Measurements from ENCODE around the gene FCSK. TPM values are rescaled to one million over a fixed set of nuclear protein-coding genes. Genes with fewer than 3 reads are reported as not detected.
A peak's percentile ranks its signal among the peaks of the same experiment; 100 is the strongest.

Gene FCSK
- total RNA-seq, 2 donors from 2014 or later, result 15.0 to 28.3 TPM

- Histone ChIP-seq H3K4me1 (no peaks in the 10 kb centered on the region), H3K4me3 (no peak overlapping the region), H3K9me3 (no peaks in the 10 kb centered on the region), H3K27ac (no peak overlapping the region), H3K36me3 (replicated peaks in 1 of 2; ENCODE audit: insufficient read depth in 1 of 2, low read depth in 2 of 2) (peaks cover 0 to 7% of the 10 kb centered on the region in 2 donors), H3K27me3 (no peaks in the 10 kb centered on the region)
- 94 to 95% methylated on average over 9 to 14 of the region's 16 CpGs for WGBS, 2 donors
- TF ChIP-seq CTCF (IDR thresholded peaks at IDR 0.05), result no peak
- TF ChIP-seq POLR2A (IDR thresholded peaks at IDR 0.05), result no peak
- ATAC-seq (no peak), DNase-seq (no peak)
- intact Hi-C loops (cut with DNase I), result no loop called here
These were observed 14.6 kb downstream of the FCSK start for GRCh38 chr16:70468776-70469525.

- Histone ChIP-seq H3K27me3 (no peaks in the 10 kb centered on the region), H3K27ac (no peak overlapping the region), H3K4me3 (no peak overlapping the region), H3K36me3 (replicated peaks in 1 of 2; ENCODE audit: insufficient read depth in 1 of 2, low read depth in 2 of 2) (peaks cover 0 to 1% of the 10 kb centered on the region in 2 donors), H3K9me3 (no peaks in the 10 kb centered on the region), H3K4me1 (no peaks in the 10 kb centered on the region)
- 87 to 93% methylated on average over 3 to 10 of the region's 10 CpGs for WGBS, 2 donors
- TF ChIP-seq CTCF (IDR thresholded peaks at IDR 0.05) (no peak), POLR2A (IDR thresholded peaks at IDR 0.05) (no peak)
- ATAC-seq (no peak), DNase-seq (no peak)
- intact Hi-C loops (cut with DNase I), result no loop called here
These were observed 15.9 kb downstream of the FCSK start for GRCh38 chr16:70470141-70470926.

GRCh38 chr16:70470927-70471341 is 16.5 kb downstream of the FCSK start:
- WGBS, 2 donors, result 75% methylated on average over 15 of the region's 17 CpGs; no CpG with 5 or more reads in 1 of the 2 donors
- TF ChIP-seq CTCF (IDR thresholded peaks at IDR 0.05), result peak in 6 of 7 experiments; percentile 9 to 50 (median 34)
- no peak for TF ChIP-seq POLR2A (IDR thresholded peaks at IDR 0.05)

GRCh38 chr16:70472786-70473433 is 18.5 kb downstream of the FCSK start:
- H3K27ac ChIP-seq, result no peak overlapping the region
- peaks cover 0 to 3% of the 10 kb centered on the region in 2 donors for H3K36me3 ChIP-seq (replicated peaks in 1 of 2; ENCODE audit: insufficient read depth in 1 of 2, low read depth in 2 of 2)
- no peak overlapping the region for H3K4me3 ChIP-seq
- TF ChIP-seq CTCF (IDR thresholded peaks at IDR 0.05) (no peak), POLR2A (IDR thresholded peaks at IDR 0.05) (no peak)
- H3K27me3 ChIP-seq, result no peaks in the 10 kb centered on the region
- no peaks in the 10 kb centered on the region for H3K4me1 ChIP-seq
- ATAC-seq (no peak), DNase-seq (no peak)
- intact Hi-C loops (cut with DNase I), result no loop called here
- WGBS, 2 donors, result 95% methylated on average over 3 to 25 of the region's 28 CpGs
- H3K9me3 ChIP-seq, result no peaks in the 10 kb centered on the region

More at GRCh38 chr16:70470927-70471341, 16.5 kb downstream of the FCSK start:
- Histone ChIP-seq H3K36me3 (replicated peaks in 1 of 2; ENCODE audit: insufficient read depth in 1 of 2, low read depth in 2 of 2) (peaks cover 0 to 1% of the 10 kb centered on the region in 2 donors), H3K27me3 (no peaks in the 10 kb centered on the region), H3K4me1 (no peaks in the 10 kb centered on the region), H3K27ac (no peak overlapping the region), H3K4me3 (no peak overlapping the region), H3K9me3 (no peaks in the 10 kb centered on the region)
- DNase-seq (peak in 3 of 4 donors; percentile 35 to 46 (median 41)), ATAC-seq (no peak)
- intact Hi-C loops (cut with DNase I), result no loop called here

Data from body of pancreas (tissue), 4 donors.